Stomach smooth muscle (tissue), 2 donors: ENCODE data around the gene ERC2.

Experiments
- H3K27ac ChIP-seq: one replicate; pipeline ENCODE4 v1.7.0; 2013; ENCODE audit warnings: mild to moderate bottlenecking, low read length, inconsistent platforms
- H3K27me3 ChIP-seq, 2 donors: one replicate each; pipeline ENCODE4 v1.7.0; 2013; ENCODE audit warnings: low read length in 2 of 2; ENCODE audit not compliant: insufficient read depth in 2 of 2, control insufficient read depth in 1 of 2
- H3K36me3 ChIP-seq, 2 donors: one replicate each; pipeline ENCODE4 v1.7.0; 2013; ENCODE audit warnings: low read length in 2 of 2; ENCODE audit not compliant: control insufficient read depth in 2 of 2, insufficient read depth in 2 of 2
- H3K4me1 ChIP-seq: one replicate; pipeline ENCODE4 v1.7.0; 2013; ENCODE audit warnings: low read length; ENCODE audit not compliant: control insufficient read depth, insufficient read depth
- H3K4me3 ChIP-seq, 2 donors: one replicate each; pipeline ENCODE4 v1.7.0; 2013; ENCODE audit warnings: low read length in 2 of 2
- H3K9ac ChIP-seq, 2 donors: one replicate each; pipeline ENCODE4 v1.7.0; 2013; ENCODE audit warnings: low read length in 2 of 2, mild to moderate bottlenecking in 1 of 2
- H3K9me3 ChIP-seq, 2 donors: one replicate each; pipeline ENCODE4 v1.7.0; 2013; ENCODE audit warnings: low read length in 2 of 2; ENCODE audit not compliant: control insufficient read depth in 2 of 2
- donor health status: healthy.
- donor health status: Pancreatic carcinoma.

Gene ERC2

DNA sequence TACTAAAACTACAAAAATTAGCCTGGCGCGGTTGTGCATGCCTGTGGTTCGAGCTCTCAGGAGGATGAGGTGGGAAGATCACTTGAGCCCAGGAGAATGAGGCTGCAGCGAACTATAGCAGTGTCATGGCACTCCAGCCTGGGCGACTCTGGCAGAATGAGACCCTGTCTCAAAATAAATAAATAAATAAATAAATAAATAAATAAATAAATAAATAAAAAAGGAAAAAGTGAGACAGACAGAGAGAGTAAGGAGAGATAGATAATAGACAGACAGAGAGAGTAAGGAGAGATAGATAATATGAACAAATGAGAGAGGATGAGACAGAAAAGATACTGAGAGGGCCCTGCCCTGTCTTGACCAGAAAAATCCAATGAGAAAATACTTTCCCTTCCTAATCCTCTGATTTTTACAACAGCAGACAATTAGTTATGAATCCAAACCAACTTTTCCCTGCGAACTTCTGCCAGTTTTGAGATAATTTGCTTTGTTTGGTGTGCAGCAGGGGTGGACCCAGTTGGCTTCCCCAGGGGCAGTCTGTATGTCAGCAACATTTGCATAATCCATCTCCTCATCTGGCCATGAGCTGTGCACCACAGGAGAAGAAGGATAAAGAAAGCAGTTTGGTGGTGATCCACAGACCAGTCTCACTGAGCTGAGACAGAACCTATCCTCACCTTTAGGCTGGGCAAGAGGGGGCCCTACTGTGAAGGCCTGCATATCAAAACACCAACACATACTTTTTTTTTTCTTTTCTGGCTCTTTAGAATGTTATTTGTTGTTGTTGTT lies 692.7 kb downstream of the ERC2 start:
- Histone ChIP-seq H3K9me3 (no peaks in the 10 kb centered on the region), H3K27ac (no peak overlapping the region), H3K36me3 (no peaks in the 10 kb centered on the region), H3K4me3 (no peak overlapping the region), H3K27me3 (no peaks in the 10 kb centered on the region), H3K9ac (no peak overlapping the region), H3K4me1 (no peaks in the 10 kb centered on the region)

- no peaks in the 10 kb centered on the region for H3K9me3 ChIP-seq
- H3K27me3 ChIP-seq = no peaks in the 10 kb centered on the region
- no peaks in the 10 kb centered on the region for H3K4me1 ChIP-seq
- no peaks in the 10 kb centered on the region for H3K36me3 ChIP-seq
- H3K27ac ChIP-seq = no peak overlapping the region
- no peak overlapping the region for H3K9ac ChIP-seq
- no peak overlapping the region for H3K4me3 ChIP-seq
These were observed 693.4 kb downstream of the ERC2 start for GRCh38 chr3:55774856-55775255.

DNA sequence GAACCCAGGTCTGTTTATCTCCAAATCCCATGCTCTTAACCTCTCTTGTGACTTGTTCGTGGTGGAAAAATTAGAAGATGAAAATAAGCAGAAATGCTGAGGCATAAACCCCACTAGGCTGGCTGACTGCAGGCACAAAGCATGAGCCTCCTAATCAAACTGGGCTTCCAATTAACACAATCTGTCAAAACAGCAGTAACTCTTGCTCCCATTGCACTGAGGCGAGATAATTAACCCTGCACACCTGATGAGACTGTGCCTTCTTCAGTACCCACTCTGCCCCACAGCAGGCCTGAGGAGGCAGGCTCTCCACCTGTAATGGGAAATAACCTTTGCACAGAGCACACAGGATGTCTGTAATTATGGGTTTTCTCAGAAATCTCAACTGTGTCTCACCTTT lies 696.8 kb downstream of the ERC2 start:
- Histone ChIP-seq H3K36me3 (no peaks in the 10 kb centered on the region), H3K27me3 (no peaks in the 10 kb centered on the region), H3K4me1 (no peaks in the 10 kb centered on the region), H3K9ac (no peak overlapping the region), H3K9me3 (no peaks in the 10 kb centered on the region), H3K4me3 (no peak overlapping the region), H3K27ac (no peak overlapping the region)

DNA sequence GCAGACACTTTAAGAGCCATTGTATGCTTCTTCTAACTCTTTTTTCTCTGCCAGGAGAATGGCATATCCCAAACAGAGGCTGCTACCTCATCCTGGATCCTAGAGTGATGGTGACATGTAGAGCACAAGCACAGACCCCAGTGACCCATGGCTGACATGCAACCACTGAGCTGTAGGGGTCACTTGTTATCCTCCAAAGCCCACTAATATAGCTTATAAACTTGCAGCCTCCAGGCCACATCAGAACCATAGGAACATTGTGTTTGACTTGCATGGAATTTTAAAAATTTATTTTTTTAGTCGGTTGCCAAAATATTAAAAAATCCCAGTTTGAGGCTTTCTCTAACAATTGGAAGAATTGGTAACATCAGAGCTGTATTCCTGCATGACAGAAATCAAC lies 698.2 kb downstream of the ERC2 start:
- Histone ChIP-seq H3K27ac (no peak overlapping the region), H3K9ac (no peak overlapping the region), H3K4me3 (no peak overlapping the region), H3K27me3 (no peaks in the 10 kb centered on the region), H3K36me3 (no peaks in the 10 kb centered on the region), H3K4me1 (no peaks in the 10 kb centered on the region), H3K9me3 (no peaks in the 10 kb centered on the region)

GRCh38 chr3:55766753-55767152 lies 701.5 kb downstream of the ERC2 start:
- H3K27me3 ChIP-seq = no peaks in the 10 kb centered on the region
- no peaks in the 10 kb centered on the region for H3K36me3 ChIP-seq
- no peaks in the 10 kb centered on the region for H3K4me1 ChIP-seq
- no peak overlapping the region for H3K27ac ChIP-seq
- no peak overlapping the region for H3K4me3 ChIP-seq
- H3K9ac ChIP-seq = no peak overlapping the region
- no peaks in the 10 kb centered on the region for H3K9me3 ChIP-seq

DNA sequence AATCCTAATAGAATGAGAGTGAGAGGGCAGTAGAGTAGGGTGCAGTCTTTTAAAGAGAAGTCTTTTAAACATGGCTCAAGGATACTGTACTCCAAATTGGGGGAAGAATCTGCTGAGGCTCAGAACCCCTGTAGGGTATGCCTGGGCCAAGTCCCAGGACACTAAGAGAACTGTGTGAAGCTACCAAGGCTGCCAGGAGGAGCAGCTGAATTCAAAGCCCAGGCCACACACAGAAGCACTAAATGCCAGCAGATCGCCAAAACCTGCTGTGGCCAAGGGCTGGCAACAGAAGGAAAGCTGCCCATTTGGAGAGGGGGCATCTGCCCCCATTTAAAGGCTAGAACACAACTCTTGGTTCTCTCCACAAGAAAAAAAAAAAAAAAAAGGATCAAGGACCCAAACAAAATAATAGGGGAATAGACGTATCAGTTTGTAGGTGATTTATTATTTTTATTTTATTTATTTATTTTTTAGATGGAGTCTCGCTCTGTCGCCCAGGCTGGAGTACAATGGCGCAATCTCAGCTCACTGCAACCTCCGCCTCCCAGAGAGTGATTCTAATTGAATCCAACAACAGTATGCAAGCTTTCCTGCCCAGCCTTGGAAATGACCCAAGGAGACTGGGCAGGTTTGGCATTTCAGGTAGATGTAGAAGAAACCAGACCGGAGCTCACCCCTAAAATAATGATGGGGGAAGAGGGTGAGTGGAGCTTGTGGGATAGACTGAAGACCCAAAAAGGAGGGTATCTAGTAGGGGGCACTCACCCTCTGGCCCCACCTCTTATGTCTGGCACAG lies 702.2 kb downstream of the ERC2 start:
- H3K27ac ChIP-seq = no peak overlapping the region
- H3K36me3 ChIP-seq = no peaks in the 10 kb centered on the region
- no peaks in the 10 kb centered on the region for H3K4me1 ChIP-seq
- H3K9me3 ChIP-seq = no peaks in the 10 kb centered on the region
- no peak overlapping the region for H3K4me3 ChIP-seq
- no peaks in the 10 kb centered on the region for H3K27me3 ChIP-seq
- H3K9ac ChIP-seq = no peak overlapping the region

DNA sequence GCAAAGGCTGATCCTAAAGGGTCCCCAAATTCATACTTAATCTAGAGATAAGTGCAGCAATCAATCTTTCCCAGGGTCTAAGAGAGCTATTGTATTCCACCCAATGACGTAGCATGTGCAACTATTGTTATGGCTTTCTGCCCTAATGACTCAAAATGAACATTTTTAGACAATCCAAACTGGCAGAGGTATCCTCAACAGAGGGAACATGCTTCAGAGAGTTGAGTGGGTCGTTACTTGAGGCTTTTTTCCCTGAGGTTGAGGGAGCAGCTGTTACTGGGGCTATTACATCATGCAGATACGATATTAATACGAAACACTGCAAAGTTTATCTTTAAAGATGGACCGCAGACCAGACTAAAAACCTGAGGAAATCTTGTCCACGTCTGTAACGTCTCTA lies 702.9 kb downstream of the ERC2 start:
- H3K9me3 ChIP-seq = no peaks in the 10 kb centered on the region
- no peak overlapping the region for H3K4me3 ChIP-seq
- no peak overlapping the region for H3K9ac ChIP-seq
- H3K4me1 ChIP-seq = no peaks in the 10 kb centered on the region
- H3K36me3 ChIP-seq = no peaks in the 10 kb centered on the region
- no peak overlapping the region for H3K27ac ChIP-seq
- no peaks in the 10 kb centered on the region for H3K27me3 ChIP-seq

DNA sequence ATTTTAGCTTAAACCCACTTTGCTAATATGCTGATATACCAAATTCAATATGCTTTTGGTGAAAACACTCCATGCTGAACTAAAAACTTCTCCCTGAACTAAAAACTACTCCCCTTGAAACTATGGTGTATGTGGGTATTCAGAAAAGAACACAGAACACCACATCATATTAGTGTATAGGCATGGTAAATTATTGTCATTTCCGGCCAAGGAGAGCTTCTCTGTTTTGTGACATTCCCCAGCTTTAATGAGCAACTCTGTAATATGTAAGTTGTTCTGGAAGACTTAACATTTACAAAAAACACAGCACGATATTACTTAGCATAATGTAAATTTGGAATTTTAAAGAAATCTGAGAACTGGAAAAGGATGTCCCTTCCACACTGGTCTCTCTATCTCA lies 711.3 kb downstream of the ERC2 start:
- H3K4me1 ChIP-seq = no peaks in the 10 kb centered on the region
- H3K27me3 ChIP-seq = no peaks in the 10 kb centered on the region
- H3K9ac ChIP-seq = no peak overlapping the region
- no peaks in the 10 kb centered on the region for H3K36me3 ChIP-seq
- no peak overlapping the region for H3K27ac ChIP-seq
- H3K9me3 ChIP-seq = no peaks in the 10 kb centered on the region
- no peak overlapping the region for H3K4me3 ChIP-seq

GRCh38 chr3:55755516-55756205 lies 712.6 kb downstream of the ERC2 start:
- H3K4me1 ChIP-seq = no peaks in the 10 kb centered on the region
- H3K9me3 ChIP-seq = no peaks in the 10 kb centered on the region
- H3K27me3 ChIP-seq = no peaks in the 10 kb centered on the region
- H3K27ac ChIP-seq = no peak overlapping the region
- H3K36me3 ChIP-seq = no peaks in the 10 kb centered on the region
- H3K4me3 ChIP-seq = no peak overlapping the region
- H3K9ac ChIP-seq = no peak overlapping the region

GRCh38 chr3:55752911-55753310 lies 715.4 kb downstream of the ERC2 start:
- Histone ChIP-seq H3K27me3 (no peaks in the 10 kb centered on the region), H3K36me3 (no peaks in the 10 kb centered on the region), H3K27ac (no peak overlapping the region), H3K9me3 (no peaks in the 10 kb centered on the region), H3K9ac (no peak overlapping the region), H3K4me3 (no peak overlapping the region), H3K4me1 (no peaks in the 10 kb centered on the region)
